HepG2 (cell line): ENCODE data around the gene SRSF10. TPM values are rescaled to one million over a fixed set of nuclear protein-coding genes. Genes with fewer than 3 reads are reported as not detected.
A peak's percentile ranks its signal among the peaks of the same experiment; 100 is the strongest.

Source experiments
- ATF5 ChIP-seq: sonication (generic); formaldehyde crosslinking; IDR thresholded peaks from 2 replicates; pipeline ENCODE4 v1.4.0; 2020; ENCODE audit warnings: mild to moderate bottlenecking, low read depth, missing genetic modification reagents
- HOXA5 ChIP-seq: sonication (generic); formaldehyde crosslinking; IDR thresholded peaks from 2 replicates; pipeline ENCODE4 v1.4.0; 2020; ENCODE audit warnings: missing genetic modification reagents
- NKX3-1 ChIP-seq: sonication (generic); formaldehyde crosslinking; IDR thresholded peaks from 2 replicates; pipeline ENCODE4 v1.5.0; 2020; ENCODE audit warnings: missing genetic modification reagents
- SOX13 ChIP-seq, 3 experiments: fragments of 450-650 bp in 1 of 3; sonication (generic) in 1 of 3; formaldehyde crosslinking in 1 of 3; IDR thresholded peaks in 2 of 3; conservative IDR thresholded peaks in 1 of 3; 2 replicates each; pipeline versions ENCODE4 v1.5.0 to v1.6.1; 2016 to 2020; ENCODE audit warnings: antibody characterized with exemption in 1 of 3, mild to moderate bottlenecking in 1 of 3, missing compliant biosample characterization in 1 of 3, missing genetic modification reagents in 1 of 3, moderate library complexity in 1 of 3
- TFE3 ChIP-seq: IDR thresholded peaks from 2 replicates; pipeline ENCODE4 v1.6.1; 2016
- ZFP90 ChIP-seq: sonication (generic); formaldehyde crosslinking; IDR thresholded peaks from 2 replicates; pipeline ENCODE4 v1.8.0; 2022; ENCODE audit warnings: missing genetic modification reagents, mild to moderate bottlenecking, inconsistent platforms, borderline replicate concordance
- ZNF124 ChIP-seq: sonication (generic); formaldehyde crosslinking; IDR thresholded peaks from 2 replicates; pipeline ENCODE4 v1.4.0; 2020; ENCODE audit warnings: missing genetic modification reagents
- ZNF142 ChIP-seq: sonication (generic); formaldehyde crosslinking; IDR thresholded peaks from 2 replicates; pipeline ENCODE4 v1.4.0; 2020; ENCODE audit warnings: missing genetic modification reagents
- ZNF256 ChIP-seq: sonication (generic); formaldehyde crosslinking; conservative IDR thresholded peaks from 2 replicates; pipeline ENCODE4 v1.4.0; 2020; ENCODE audit warnings: missing genetic modification reagents
- ZNF431 ChIP-seq: sonication (generic); formaldehyde crosslinking; IDR thresholded peaks from 2 replicates; pipeline ENCODE4 v1.9.0; 2022; ENCODE audit warnings: missing genetic modification reagents, low read depth, mild to moderate bottlenecking, borderline replicate concordance
- ZNF44 ChIP-seq: sonication (generic); formaldehyde crosslinking; IDR thresholded peaks from 2 replicates; pipeline ENCODE4 v1.5.1; 2020; ENCODE audit warnings: mild to moderate bottlenecking, missing genetic modification reagents
- ZNF629 ChIP-seq: sonication (generic); formaldehyde crosslinking; conservative IDR thresholded peaks from 2 replicates; pipeline ENCODE4 v1.5.0; 2020; ENCODE audit warnings: missing genetic modification reagents
- polyA plus RNA-seq, 8 experiments: library from polyadenylated mRNA; depleted of rRNA in 3 of 8; stranded (reverse) in 7 of 8; unstranded in 1 of 8; fragments of >200 nt; fragmentation: Illumina TruSeq in 4 of 8; extraction: Trizol in 4 of 8; gene quantifications; 2 replicates each; pipeline versions ENCODE4 v1.2.1 to v1.2.3, GENCODE V29; 2011 to 2016; ENCODE audit warnings: low read depth in 4 of 8, missing spikeins in 1 of 8, mixed read lengths in 1 of 8; ENCODE audit not compliant: insufficient read depth in 1 of 8
- total RNA-seq, 5 experiments: library from RNA; depleted of rRNA; stranded (reverse); fragments of >200 nt; fragmentation: Illumina TruSeq; extraction: Trizol; gene quantifications; 2 replicates each; pipeline ENCODE4 v1.2.3, GENCODE V29; 2016; ENCODE audit warnings: low read depth in 1 of 5

The SRSF10 gene
- total and polyA plus RNA-seq, 2 of the 13 experiments (the other 11 are each of a cell fraction or from before 2014, with no cell fraction given): 126 to 186 TPM

GRCh38 chr1:23953020-23953419 lies 27.1 kb downstream of the SRSF10 start (continued):
- no peak for TF ChIP-seq ZNF142 (CRISPR knock-in tag)
- no peak for TF ChIP-seq ZFP90 (CRISPR knock-in tag)
- TF ChIP-seq SOX13 (IDR thresholded peaks at IDR 0.05): no peak
- TF ChIP-seq SOX13 (CRISPR knock-in tag; conservative IDR thresholded peaks at IDR 0.05 in 1 of 2, IDR thresholded peaks at IDR 0.05 in 1 of 2): peak in 1 of 2 experiments; percentile 74; a peak in 2 of 4 replicates
- no peak for TF ChIP-seq ZNF431 (CRISPR knock-in tag)
- no peak for TF ChIP-seq ZNF44 (CRISPR knock-in tag)
- no peak for TF ChIP-seq ZNF256 (CRISPR knock-in tag)
- TF ChIP-seq ZNF629 (CRISPR knock-in tag): peak; percentile 87
- TF ChIP-seq ATF5 (CRISPR knock-in tag): no peak
- TF ChIP-seq ZNF124: no peak
- TF ChIP-seq TFE3 (CRISPR knock-in tag): no peak
- no peak for TF ChIP-seq NKX3-1 (CRISPR knock-in tag)
- TF ChIP-seq HOXA5: no peak
